Tibial nerve (tissue), 4 donors: ENCODE data around the gene AKAP6. TPM values are rescaled to one million over a fixed set of nuclear protein-coding genes. Genes with fewer than 3 reads are reported as not detected.

Source experiments
- DNase-seq, 2 donors: peaks; one replicate each; pipeline ENCODE4 v3.0.0-alpha.2; 2019; ENCODE audit warnings: low spot score in 2 of 2
- H3K27ac ChIP-seq, 4 donors: fragments of 200-600 bp; sonication (generic) in 3 of 4; one replicate each; pipeline ENCODE4 v1.5.1; 2017 to 2019; ENCODE audit warnings: mild to moderate bottlenecking in 1 of 4
- H3K27me3 ChIP-seq, 2 donors: fragments of 200-600 bp; sonication (generic) in 1 of 2; one replicate each; pipeline versions ENCODE4 v1.5.1 to v1.6.0; 2017 to 2019
- H3K36me3 ChIP-seq, 3 donors: fragments of 200-600 bp; sonication (generic); one replicate each; pipeline ENCODE4 v1.5.1; 2018 to 2019
- H3K4me1 ChIP-seq, 4 donors: fragments of 200-600 bp; sonication (generic) in 3 of 4; one replicate each; pipeline ENCODE4 v1.5.1; 2017 to 2019
- H3K4me3 ChIP-seq, 4 donors: fragments of 200-600 bp; sonication (generic) in 3 of 4; one replicate each; pipeline ENCODE4 v1.5.1; 2017 to 2019; ENCODE audit warnings: mild to moderate bottlenecking in 1 of 4, moderate library complexity in 1 of 4
- H3K9me3 ChIP-seq, 4 donors: fragments of 200-600 bp; sonication (generic) in 3 of 4; one replicate each; pipeline ENCODE4 v1.5.1; 2017 to 2019
- CTCF ChIP-seq, 5 experiments: fragments of 200-600 bp in 3 of 5; fragments of 450-650 bp in 2 of 5; sonication (generic) in 3 of 5; IDR thresholded peaks; one replicate each; pipeline ENCODE4 v1.5.1; 2016 to 2019; ENCODE audit warnings: antibody characterized with exemption in 5 of 5, mild to moderate bottlenecking in 3 of 5, moderate library complexity in 2 of 5
- EP300 ChIP-seq, 2 donors: sonication (generic); formaldehyde crosslinking; IDR thresholded peaks; one replicate each; pipeline ENCODE4 v1.6.1; 2017; ENCODE audit warnings: antibody characterized with exemption in 2 of 2, mild to moderate bottlenecking in 1 of 2
- POLR2A ChIP-seq, 2 donors: fragments of 450-650 bp; IDR thresholded peaks; one replicate each; pipeline ENCODE4 v1.6.1; 2017; ENCODE audit warnings: antibody characterized with exemption in 2 of 2, mild to moderate bottlenecking in 2 of 2, moderate library complexity in 2 of 2
- WGBS, 2 donors: methylation state at CpG; one replicate each; pipeline ENCODE4 v1.1.5; 2018; 5-methylcytosine and 5-hydroxymethylcytosine counted together
- total RNA-seq, 4 donors: library from RNA; depleted of rRNA; stranded (reverse); fragments of >200 nt; gene quantifications; one replicate each; pipeline ENCODE4 v1.1.0, GENCODE V29; 2016

Gene AKAP6
- total RNA-seq, 4 donors from 2014 or later: 2.1 to 10.7 (median 5.2) TPM

GRCh38 chr14:32805979-32806378, 476.9 kb downstream of the AKAP6 start:
- DNase-seq: no peak
- Histone ChIP-seq H3K27me3 (no peaks in the 10 kb centered on the region), H3K9me3 (peaks cover 0 to 34% (median 10%) of the 10 kb centered on the region in 4 donors), H3K4me1 (peaks cover 0 to 16% (median 5%) of the 10 kb centered on the region in 4 donors), H3K27ac (no peak overlapping the region), H3K36me3 (no peaks in the 10 kb centered on the region), H3K4me3 (no peak overlapping the region)
- TF ChIP-seq POLR2A (IDR thresholded peaks at IDR 0.05) (no peak), EP300 (IDR thresholded peaks at IDR 0.05) (no peak), CTCF (IDR thresholded peaks at IDR 0.05) (no peak)
- 90 to 97% methylated on average over 2 of the region's 2 CpGs for WGBS, 2 donors

GRCh38 chr14:32808644-32809043, 479.5 kb downstream of the AKAP6 start:
- no peaks in the 10 kb centered on the region for H3K36me3 ChIP-seq
- no peak overlapping the region for H3K27ac ChIP-seq
- peaks cover 0 to 18% (median 5%) of the 10 kb centered on the region in 4 donors for H3K9me3 ChIP-seq
- peaks cover 0 to 20% (median 5%) of the 10 kb centered on the region in 4 donors for H3K4me1 ChIP-seq
- H3K27me3 ChIP-seq: no peaks in the 10 kb centered on the region
- TF ChIP-seq EP300 (IDR thresholded peaks at IDR 0.05) (no peak), CTCF (IDR thresholded peaks at IDR 0.05) (no peak), POLR2A (IDR thresholded peaks at IDR 0.05) (no peak)
- peak overlapping the region in 1 of 4 donors; percentile 14 for H3K4me3 ChIP-seq
- WGBS, 2 donors: 13 to 14% methylated on average over 4 of the region's 4 CpGs
- DNase-seq: no peak

GRCh38 chr14:32809255-32809654, 480.2 kb downstream of the AKAP6 start:
- Histone ChIP-seq H3K9me3 (peaks cover 0 to 12% (median 3%) of the 10 kb centered on the region in 4 donors), H3K36me3 (no peaks in the 10 kb centered on the region), H3K27me3 (no peaks in the 10 kb centered on the region), H3K4me3 (no peak overlapping the region), H3K4me1 (peaks cover 0 to 20% (median 5%) of the 10 kb centered on the region in 4 donors), H3K27ac (no peak overlapping the region)
- TF ChIP-seq CTCF (IDR thresholded peaks at IDR 0.05) (no peak), POLR2A (IDR thresholded peaks at IDR 0.05) (no peak), EP300 (IDR thresholded peaks at IDR 0.05) (no peak)
- DNase-seq: no peak
- 38 to 40% methylated on average over 2 of the region's 2 CpGs for WGBS, 2 donors

- H3K4me3 ChIP-seq: no peak overlapping the region
- H3K27ac ChIP-seq: no peak overlapping the region
- TF ChIP-seq POLR2A (IDR thresholded peaks at IDR 0.05) (no peak), EP300 (IDR thresholded peaks at IDR 0.05) (no peak), CTCF (IDR thresholded peaks at IDR 0.05) (no peak)
- H3K27me3 ChIP-seq: no peaks in the 10 kb centered on the region
- DNase-seq: no peak
- H3K36me3 ChIP-seq: no peaks in the 10 kb centered on the region
- H3K9me3 ChIP-seq: no peaks in the 10 kb centered on the region
- peaks cover 0 to 16% (median 5%) of the 10 kb centered on the region in 4 donors for H3K4me1 ChIP-seq
- 34 to 37% methylated on average over 4 of the region's 4 CpGs for WGBS, 2 donors
These were observed 484.3 kb downstream of the AKAP6 start for GRCh38 chr14:32813401-32813800.

GRCh38 chr14:32814721-32815120, 485.6 kb downstream of the AKAP6 start:
- 96 to 100% methylated on average over 1 of the region's 1 CpG for WGBS, 2 donors
- no peaks in the 10 kb centered on the region for H3K9me3 ChIP-seq
- no peak overlapping the region for H3K27ac ChIP-seq
- DNase-seq: no peak
- peaks cover 0 to 4% (median under 1%) of the 10 kb centered on the region in 4 donors for H3K4me1 ChIP-seq
- no peaks in the 10 kb centered on the region for H3K36me3 ChIP-seq
- no peak overlapping the region for H3K4me3 ChIP-seq
- no peaks in the 10 kb centered on the region for H3K27me3 ChIP-seq
- no peak for TF ChIP-seq CTCF (IDR thresholded peaks at IDR 0.05)
- no peak for TF ChIP-seq EP300 (IDR thresholded peaks at IDR 0.05)
- no peak for TF ChIP-seq POLR2A (IDR thresholded peaks at IDR 0.05)
